Transverse colon (tissue), 4 donors: Measurements from ENCODE around the gene ADPRS. TPM values are rescaled to one million over a fixed set of nuclear protein-coding genes. Genes with fewer than 3 reads are reported as not detected.

ENCODE experiments used
- DNase-seq: peaks from one replicate; pipeline ENCODE4 v3.0.0-alpha.2; 2019
- H3K27ac ChIP-seq, 4 donors: fragments of 200-600 bp; sonication (generic); 2 replicates each; pipeline ENCODE4 v1.5.1; 2016 to 2018; ENCODE audit warnings: inconsistent platforms in 4 of 4
- H3K27me3 ChIP-seq: fragments of 200-600 bp; sonication (generic); 2 replicates; pipeline ENCODE4 v1.5.1; 2017; ENCODE audit warnings: inconsistent platforms
- H3K36me3 ChIP-seq, 4 donors: fragments of 200-600 bp; sonication (generic); 2 replicates each; pipeline ENCODE4 v1.5.1; 2017 to 2019; ENCODE audit warnings: inconsistent platforms in 4 of 4
- H3K4me1 ChIP-seq, 4 donors: fragments of 200-600 bp; sonication (generic); 2 replicates each; pipeline ENCODE4 v1.5.1; 2017 to 2020; ENCODE audit warnings: inconsistent platforms in 4 of 4
- H3K4me3 ChIP-seq, 4 donors: fragments of 200-600 bp; sonication (generic); 1 replicate in 1 of 4; 2 replicates in 3 of 4; pipeline versions ENCODE4 v1.5.1 to v1.6.1; 2017 to 2019; ENCODE audit warnings: inconsistent platforms in 4 of 4
- H3K9me3 ChIP-seq, 2 donors: fragments of 200-600 bp; sonication (generic); 2 replicates each; pipeline ENCODE4 v1.5.1; 2017 to 2019; ENCODE audit warnings: inconsistent platforms in 2 of 2
- EP300 ChIP-seq: sonication (generic); formaldehyde crosslinking; IDR thresholded peaks from one replicate; pipeline ENCODE4 v1.6.1; 2017; ENCODE audit warnings: antibody characterized with exemption, low read depth
- POLR2A ChIP-seq: fragments of 450-650 bp; IDR thresholded peaks from one replicate; pipeline ENCODE4 v1.6.1; 2016; ENCODE audit warnings: antibody characterized with exemption, mild to moderate bottlenecking, moderate library complexity
- POLR2AphosphoS5 ChIP-seq, 3 donors: sonication (generic); formaldehyde crosslinking; IDR thresholded peaks; one replicate each; pipeline ENCODE4 v1.6.1; 2016; ENCODE audit warnings: antibody characterized with exemption in 3 of 3
- WGBS, 2 donors: methylation state at CpG; one replicate each; pipeline ENCODE4 v1.1.5; 2018; ENCODE audit warnings: low coverage in 1 of 2; 5-methylcytosine and 5-hydroxymethylcytosine counted together
- in situ Hi-C, 4 donors: fragments of 200-750 bp; cut with MboI; loops; one replicate each; pipeline versions ENCODE4 v1.15.0 to v1.15.1; 2017; ENCODE audit warnings: low sequenced_read_pairs in 3 of 4, low pct_ligation_motif_present in 1 of 4, low pct_unique_long_range_greater_than_20kb in 1 of 4
- intact Hi-C: fragments of 100-400 bp; cut with DNase I; formaldehyde crosslinking; loops from one replicate; pipeline ENCODE4 v1.15.1; 2023; ENCODE audit warnings: low total_unique reads
- total RNA-seq, 4 donors: library from RNA; depleted of rRNA; stranded (reverse); fragments of >200 nt; gene quantifications; one replicate each; pipeline ENCODE4 v1.1.0, GENCODE V29; 2016
- TF ChIP-seq, protein P1 (sequence below), 5 experiments: fragments of 200-600 bp in 3 of 5; fragments of 450-650 bp in 2 of 5; sonication (generic) in 3 of 5; IDR thresholded peaks; 1 replicate in 2 of 5; 2 replicates in 3 of 5; pipeline ENCODE4 v1.5.1; 2016 to 2017; ENCODE audit warnings: antibody characterized with exemption in 5 of 5, inconsistent platforms in 3 of 5, mild to moderate bottlenecking in 2 of 5, moderate library complexity in 1 of 5

ADPRS gene
- total RNA-seq: 10 to 100 TPM; 18.3 to 41.8 (median 28.6) TPM

DNA sequence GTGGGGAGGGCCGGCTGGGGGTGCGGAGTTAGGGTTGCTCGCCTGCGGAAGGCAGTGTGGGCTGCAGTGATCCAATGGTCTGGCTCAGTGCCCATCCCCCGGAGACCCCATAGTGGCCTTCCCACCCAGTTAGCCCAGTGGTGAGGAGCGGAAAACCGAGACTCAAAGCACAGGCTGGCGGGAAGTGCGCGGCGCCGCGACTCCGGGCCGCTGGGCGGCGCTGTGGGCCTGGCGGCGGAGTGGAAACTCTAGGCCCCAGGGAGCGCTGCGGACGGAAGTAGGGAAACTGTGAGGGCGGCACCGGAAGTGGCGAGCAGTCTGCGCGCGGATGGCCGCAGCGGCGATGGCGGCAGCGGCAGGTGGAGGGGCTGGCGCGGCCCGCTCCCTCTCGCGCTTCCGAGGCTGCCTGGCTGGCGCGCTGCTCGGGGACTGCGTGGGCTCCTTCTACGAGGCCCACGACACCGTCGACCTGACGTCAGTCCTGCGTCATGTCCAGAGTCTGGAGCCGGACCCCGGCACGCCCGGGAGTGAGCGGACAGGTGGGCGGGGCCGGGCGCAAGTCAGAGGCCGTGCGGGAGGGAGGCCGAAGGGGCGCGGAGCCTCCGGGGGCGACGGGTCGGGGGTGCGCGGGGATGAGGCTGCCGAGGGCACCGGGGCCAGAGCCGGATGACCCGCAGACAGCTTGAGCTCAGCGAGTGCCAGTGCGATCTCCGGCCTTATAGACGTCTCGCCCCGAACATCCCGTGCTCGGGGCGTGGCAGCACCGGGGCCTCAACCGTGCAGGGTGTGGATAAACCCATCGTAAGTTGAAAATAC lies at the start of gene ADPRS:
ADPRS (plus strand) TSS at position 316 of the 816 bp plus-strand sequence; CDS start at position 329, 13 bp downstream.
- H3K27me3 ChIP-seq: peaks cover 11% of the 10 kb centered on the region
- 1% methylated on average over 43 of the region's 84 CpGs; no CpG with 5 or more reads in 1 of the 2 donors for WGBS, 2 donors
- peak within 1 kb of the TSS; percentile 72 to 89 (median 80) for H3K4me3 ChIP-seq
- peaks cover 0 to 18% (median 6%) of the 10 kb centered on the region in 4 donors for H3K36me3 ChIP-seq
- TF ChIP-seq POLR2A (peak; percentile 95), EP300 (peak; percentile 29), POLR2AphosphoS5 (IDR thresholded peaks at IDR 0.05) (peak; percentile 93 to 98 (median 98))
- TF ChIP-seq, protein P1, sequence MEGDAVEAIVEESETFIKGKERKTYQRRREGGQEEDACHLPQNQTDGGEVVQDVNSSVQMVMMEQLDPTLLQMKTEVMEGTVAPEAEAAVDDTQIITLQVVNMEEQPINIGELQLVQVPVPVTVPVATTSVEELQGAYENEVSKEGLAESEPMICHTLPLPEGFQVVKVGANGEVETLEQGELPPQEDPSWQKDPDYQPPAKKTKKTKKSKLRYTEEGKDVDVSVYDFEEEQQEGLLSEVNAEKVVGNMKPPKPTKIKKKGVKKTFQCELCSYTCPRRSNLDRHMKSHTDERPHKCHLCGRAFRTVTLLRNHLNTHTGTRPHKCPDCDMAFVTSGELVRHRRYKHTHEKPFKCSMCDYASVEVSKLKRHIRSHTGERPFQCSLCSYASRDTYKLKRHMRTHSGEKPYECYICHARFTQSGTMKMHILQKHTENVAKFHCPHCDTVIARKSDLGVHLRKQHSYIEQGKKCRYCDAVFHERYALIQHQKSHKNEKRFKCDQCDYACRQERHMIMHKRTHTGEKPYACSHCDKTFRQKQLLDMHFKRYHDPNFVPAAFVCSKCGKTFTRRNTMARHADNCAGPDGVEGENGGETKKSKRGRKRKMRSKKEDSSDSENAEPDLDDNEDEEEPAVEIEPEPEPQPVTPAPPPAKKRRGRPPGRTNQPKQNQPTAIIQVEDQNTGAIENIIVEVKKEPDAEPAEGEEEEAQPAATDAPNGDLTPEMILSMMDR (IDR thresholded peaks at IDR 0.05): peak; percentile 97 to 99 (median 99)
- DNase-seq: peak; percentile 90
- no peaks in the 10 kb centered on the region for H3K9me3 ChIP-seq
- in situ Hi-C loops (no loop called here), intact Hi-C loops (no loop called here)
- peaks cover 10 to 35% (median 21%) of the 10 kb centered on the region in 4 donors for H3K4me1 ChIP-seq
- H3K27ac ChIP-seq: peak within 1 kb of the TSS; percentile 86 to 93 (median 89)

GRCh38 chr1:36040238-36040637 lies 48.5 kb upstream of the ADPRS start:
- intact Hi-C loops: no loop called here
- TF ChIP-seq, protein P1 (IDR thresholded peaks at IDR 0.05): no peak
- TF ChIP-seq POLR2A (no peak), POLR2AphosphoS5 (IDR thresholded peaks at IDR 0.05) (no peak), EP300 (no peak)
- 74 to 81% methylated on average over 2 of the region's 2 CpGs for WGBS, 2 donors
- DNase-seq: no peak
- H3K36me3 ChIP-seq: peaks cover 0 to 59% (median 24%) of the 10 kb centered on the region in 4 donors
- no peaks in the 10 kb centered on the region for H3K9me3 ChIP-seq
- no peak overlapping the region for H3K27ac ChIP-seq
- in situ Hi-C loops: no loop called here
- H3K4me3 ChIP-seq: no peak overlapping the region
- H3K4me1 ChIP-seq: no peaks in the 10 kb centered on the region
- H3K27me3 ChIP-seq: no peaks in the 10 kb centered on the region

DNA sequence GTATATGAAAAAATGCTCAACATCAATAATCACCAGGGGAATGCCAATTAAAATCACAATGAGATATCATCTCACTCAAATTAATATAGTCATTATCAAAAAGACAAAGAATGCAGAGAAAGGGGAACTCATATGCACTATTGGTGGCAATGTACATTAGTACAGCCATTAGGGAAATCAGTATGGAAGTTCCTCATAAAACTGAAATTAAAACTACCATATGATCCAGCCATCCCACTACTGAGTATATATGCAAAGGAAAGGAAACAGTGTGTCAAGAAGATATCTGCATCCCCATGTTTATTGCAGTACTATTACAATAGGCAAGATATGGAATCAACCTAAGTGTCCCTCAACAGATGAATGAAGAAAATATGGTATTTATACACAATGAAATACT lies 36.9 kb upstream of the ADPRS start:
- TF ChIP-seq POLR2A: no peak
- no peak for TF ChIP-seq POLR2AphosphoS5 (IDR thresholded peaks at IDR 0.05)
- TF ChIP-seq, protein P1 (IDR thresholded peaks at IDR 0.05): no peak
- TF ChIP-seq EP300: no peak
- Histone ChIP-seq H3K4me1 (no peaks in the 10 kb centered on the region), H3K4me3 (no peak overlapping the region), H3K36me3 (peaks cover 0 to 22% (median 8%) of the 10 kb centered on the region in 4 donors), H3K27ac (no peak overlapping the region), H3K9me3 (no peaks in the 10 kb centered on the region), H3K27me3 (no peaks in the 10 kb centered on the region)
- DNase-seq: no peak
- in situ Hi-C loops (no loop called here), intact Hi-C loops (no loop called here)

GRCh38 chr1:36053978-36054377 lies 34.7 kb upstream of the ADPRS start:
- no peak overlapping the region for H3K27ac ChIP-seq
- peaks cover 0 to 14% (median 2%) of the 10 kb centered on the region in 4 donors for H3K36me3 ChIP-seq
- H3K4me3 ChIP-seq: no peak overlapping the region
- in situ Hi-C loops (no loop called here), intact Hi-C loops (no loop called here)
- TF ChIP-seq, protein P1 (IDR thresholded peaks at IDR 0.05): no peak
- TF ChIP-seq POLR2AphosphoS5 (IDR thresholded peaks at IDR 0.05) (no peak), POLR2A (no peak), EP300 (no peak)
- H3K4me1 ChIP-seq: no peaks in the 10 kb centered on the region
- DNase-seq: no peak
- H3K27me3 ChIP-seq: no peaks in the 10 kb centered on the region
- no peaks in the 10 kb centered on the region for H3K9me3 ChIP-seq
